ENCODE data around the gene GLYR1. TPM values are rescaled to one million over a fixed set of nuclear protein-coding genes. Genes with fewer than 3 reads are reported as not detected.

The GLYR1 gene
- total RNA-seq, 1 experiment from 2014 or later: 23.4 TPM

GRCh38 chr16:4871071-4871470 is 24.0 kb upstream of the GLYR1 start:
- Histone ChIP-seq H3K9ac (ENCODE audit: low read length) (no peak overlapping the region), H3K4me2 (ENCODE audit: low read depth, low read length, poor library complexity, severe bottlenecking) (no peak overlapping the region), H3K36me3 (ENCODE audit: insufficient read depth, low read length) (peaks cover 31% of the 10 kb centered on the region; the same call in 1 of the 2 replicates), H3K27me3 (ENCODE audit: low read length) (no peaks in the 10 kb centered on the region), H3K4me1 (ENCODE audit: low read length) (no peaks in the 10 kb centered on the region), H4K20me1 (ENCODE audit: insufficient read depth, low read depth, low read length) (0 out of 2 replicates have a peak, but pooled peaks cover 10% of the 10 kb centered on the region), H2AFZ (ENCODE audit: low read length) (no peak overlapping the region), H3K79me2 (ENCODE audit: low read length) (peaks cover 37% of the 10 kb centered on the region), H3K4me3 (ENCODE audit: low read length) (no peak overlapping the region), H3K9me3 (ENCODE audit: low read length) (no peaks in the 10 kb centered on the region), H3K9me2 (replicated peaks; ENCODE audit: insufficient read depth, low read length) (no peaks in the 10 kb centered on the region), H3K27ac (ENCODE audit: low read length) (no peak overlapping the region)
- no peak for DNase-seq

- Histone ChIP-seq H3K36me3 (ENCODE audit: insufficient read depth, low read length) (peaks cover 27% of the 10 kb centered on the region; the same call in 1 of the 2 replicates), H3K4me1 (ENCODE audit: low read length) (no peaks in the 10 kb centered on the region)
These were observed 23.1 kb upstream of the GLYR1 start for GRCh38 chr16:4870138-4870671.

GRCh38 chr16:4869147-4869805 is 22.2 kb upstream of the GLYR1 start:
- H3K27me3 ChIP-seq (ENCODE audit: low read length): no peaks in the 10 kb centered on the region
- no peak for DNase-seq
- H4K20me1 ChIP-seq (ENCODE audit: insufficient read depth, low read depth, low read length): 0 out of 2 replicates have a peak, but pooled peaks cover 10% of the 10 kb centered on the region
- peaks cover 27% of the 10 kb centered on the region; the same call in 1 of the 2 replicates for H3K36me3 ChIP-seq (ENCODE audit: insufficient read depth, low read length)
- H3K4me1 ChIP-seq (ENCODE audit: low read length): peaks cover 2% of the 10 kb centered on the region
- H2AFZ ChIP-seq (ENCODE audit: low read length): no peak overlapping the region
- no peaks in the 10 kb centered on the region for H3K9me3 ChIP-seq (ENCODE audit: low read length)
- no peak overlapping the region for H3K4me3 ChIP-seq (ENCODE audit: low read length)
- H3K4me2 ChIP-seq (ENCODE audit: low read depth, low read length, poor library complexity, severe bottlenecking): no peak overlapping the region
- peaks cover 53% of the 10 kb centered on the region for H3K79me2 ChIP-seq (ENCODE audit: low read length)
- H3K9me2 ChIP-seq (replicated peaks; ENCODE audit: insufficient read depth, low read length): no peaks in the 10 kb centered on the region
- H3K27ac ChIP-seq (ENCODE audit: low read length): no peak overlapping the region
- no peak overlapping the region for H3K9ac ChIP-seq (ENCODE audit: low read length)

More at GRCh38 chr16:4870138-4870671, 23.1 kb upstream of the GLYR1 start:
- no peak overlapping the region for H2AFZ ChIP-seq (ENCODE audit: low read length)
- H3K9me2 ChIP-seq (replicated peaks; ENCODE audit: insufficient read depth, low read length): no peaks in the 10 kb centered on the region
- 0 out of 2 replicates have a peak, but pooled peaks cover 10% of the 10 kb centered on the region for H4K20me1 ChIP-seq (ENCODE audit: insufficient read depth, low read depth, low read length)
- H3K9ac ChIP-seq (ENCODE audit: low read length): no peak overlapping the region
- no peaks in the 10 kb centered on the region for H3K27me3 ChIP-seq (ENCODE audit: low read length)
- no peaks in the 10 kb centered on the region for H3K9me3 ChIP-seq (ENCODE audit: low read length)
- H3K4me3 ChIP-seq (ENCODE audit: low read length): no peak overlapping the region
- no peak overlapping the region for H3K27ac ChIP-seq (ENCODE audit: low read length)
- peaks cover 43% of the 10 kb centered on the region for H3K79me2 ChIP-seq (ENCODE audit: low read length)
- no peak for DNase-seq
- no peak overlapping the region for H3K4me2 ChIP-seq (ENCODE audit: low read depth, low read length, poor library complexity, severe bottlenecking)

GRCh38 chr16:4868535-4868934 is 21.4 kb upstream of the GLYR1 start:
- H3K4me3 ChIP-seq (ENCODE audit: low read length): no peak overlapping the region
- no peaks in the 10 kb centered on the region for H3K27me3 ChIP-seq (ENCODE audit: low read length)
- no peak overlapping the region for H3K9ac ChIP-seq (ENCODE audit: low read length)
- peaks cover 10% of the 10 kb centered on the region; the same call in 1 of the 2 replicates for H4K20me1 ChIP-seq (ENCODE audit: insufficient read depth, low read depth, low read length)
- H3K9me3 ChIP-seq (ENCODE audit: low read length): no peaks in the 10 kb centered on the region
- H3K4me2 ChIP-seq (ENCODE audit: low read depth, low read length, poor library complexity, severe bottlenecking): no peak overlapping the region
- DNase-seq: no peak
- H3K27ac ChIP-seq (ENCODE audit: low read length): no peak overlapping the region
- no peak overlapping the region for H2AFZ ChIP-seq (ENCODE audit: low read length)
- no peaks in the 10 kb centered on the region for H3K9me2 ChIP-seq (replicated peaks; ENCODE audit: insufficient read depth, low read length)
- peaks cover 21% of the 10 kb centered on the region; the same call in 1 of the 2 replicates for H3K36me3 ChIP-seq (ENCODE audit: insufficient read depth, low read length)
- H3K4me1 ChIP-seq (ENCODE audit: low read length): peaks cover 10% of the 10 kb centered on the region
- H3K79me2 ChIP-seq (ENCODE audit: low read length): peaks cover 60% of the 10 kb centered on the region

GRCh38 chr16:4868026-4868425 is 20.9 kb upstream of the GLYR1 start:
- Histone ChIP-seq H3K27me3 (ENCODE audit: low read length) (no peaks in the 10 kb centered on the region), H3K4me2 (ENCODE audit: low read depth, low read length, poor library complexity, severe bottlenecking) (no peak overlapping the region), H3K4me3 (ENCODE audit: low read length) (no peak overlapping the region), H3K79me2 (ENCODE audit: low read length) (peaks cover 65% of the 10 kb centered on the region), H3K9ac (ENCODE audit: low read length) (no peak overlapping the region), H3K9me2 (replicated peaks; ENCODE audit: insufficient read depth, low read length) (no peaks in the 10 kb centered on the region), H3K27ac (ENCODE audit: low read length) (no peak overlapping the region), H2AFZ (ENCODE audit: low read length) (no peak overlapping the region), H3K9me3 (ENCODE audit: low read length) (no peaks in the 10 kb centered on the region), H4K20me1 (ENCODE audit: insufficient read depth, low read depth, low read length) (peaks cover 13% of the 10 kb centered on the region; the same call in 1 of the 2 replicates), H3K36me3 (ENCODE audit: insufficient read depth, low read length) (peaks cover 21% of the 10 kb centered on the region; the same call in 1 of the 2 replicates), H3K4me1 (ENCODE audit: low read length) (peaks cover 15% of the 10 kb centered on the region)
- no peak for DNase-seq

- Histone ChIP-seq H3K79me2 (ENCODE audit: low read length) (peaks cover 75% of the 10 kb centered on the region), H4K20me1 (ENCODE audit: insufficient read depth, low read depth, low read length) (peaks cover 22% of the 10 kb centered on the region; the same call in 1 of the 2 replicates)
These were observed 19.5 kb upstream of the GLYR1 start for GRCh38 chr16:4866586-4866985.

GRCh38 chr16:4865231-4865860 is 18.3 kb upstream of the GLYR1 start:
- H3K79me2 ChIP-seq (ENCODE audit: low read length): peaks cover 84% of the 10 kb centered on the region
- H3K9me2 ChIP-seq (replicated peaks; ENCODE audit: insufficient read depth, low read length): no peaks in the 10 kb centered on the region
- no peaks in the 10 kb centered on the region for H3K9me3 ChIP-seq (ENCODE audit: low read length)
- H3K4me2 ChIP-seq (ENCODE audit: low read depth, low read length, poor library complexity, severe bottlenecking): no peak overlapping the region
- H3K4me1 ChIP-seq (ENCODE audit: low read length): peaks cover 23% of the 10 kb centered on the region
- no peak overlapping the region for H2AFZ ChIP-seq (ENCODE audit: low read length)
- peaks cover 22% of the 10 kb centered on the region; the same call in 1 of the 2 replicates for H4K20me1 ChIP-seq (ENCODE audit: insufficient read depth, low read depth, low read length)
- H3K4me3 ChIP-seq (ENCODE audit: low read length): no peak overlapping the region
- H3K9ac ChIP-seq (ENCODE audit: low read length): no peak overlapping the region
- H3K27me3 ChIP-seq (ENCODE audit: low read length): no peaks in the 10 kb centered on the region
- peaks cover 28% of the 10 kb centered on the region; the same call in 1 of the 2 replicates for H3K36me3 ChIP-seq (ENCODE audit: insufficient read depth, low read length)
- no peak overlapping the region for H3K27ac ChIP-seq (ENCODE audit: low read length)
- DNase-seq: no peak

More at GRCh38 chr16:4866586-4866985, 19.5 kb upstream of the GLYR1 start:
- DNase-seq: no peak
- H3K27ac ChIP-seq (ENCODE audit: low read length): no peak overlapping the region
- no peak overlapping the region for H2AFZ ChIP-seq (ENCODE audit: low read length)
- no peaks in the 10 kb centered on the region for H3K9me3 ChIP-seq (ENCODE audit: low read length)
- H3K9ac ChIP-seq (ENCODE audit: low read length): no peak overlapping the region
- no peaks in the 10 kb centered on the region for H3K27me3 ChIP-seq (ENCODE audit: low read length)
- H3K4me2 ChIP-seq (ENCODE audit: low read depth, low read length, poor library complexity, severe bottlenecking): no peak overlapping the region
- no peaks in the 10 kb centered on the region for H3K9me2 ChIP-seq (replicated peaks; ENCODE audit: insufficient read depth, low read length)
- H3K36me3 ChIP-seq (ENCODE audit: insufficient read depth, low read length): peaks cover 25% of the 10 kb centered on the region; the same call in 1 of the 2 replicates
- H3K4me3 ChIP-seq (ENCODE audit: low read length): no peak overlapping the region
- H3K4me1 ChIP-seq (ENCODE audit: low read length): peaks cover 23% of the 10 kb centered on the region

- Histone ChIP-seq H3K9ac (ENCODE audit: low read length) (no peak overlapping the region), H2AFZ (ENCODE audit: low read length) (no peak overlapping the region), H3K4me3 (ENCODE audit: low read length) (no peak overlapping the region), H3K4me1 (ENCODE audit: low read length) (peaks cover 23% of the 10 kb centered on the region), H3K9me2 (replicated peaks; ENCODE audit: insufficient read depth, low read length) (no peaks in the 10 kb centered on the region), H3K4me2 (ENCODE audit: low read depth, low read length, poor library complexity, severe bottlenecking) (no peak overlapping the region), H3K27me3 (ENCODE audit: low read length) (no peaks in the 10 kb centered on the region), H3K9me3 (ENCODE audit: low read length) (no peaks in the 10 kb centered on the region), H3K36me3 (ENCODE audit: insufficient read depth, low read length) (peaks cover 28% of the 10 kb centered on the region; the same call in 1 of the 2 replicates), H4K20me1 (ENCODE audit: insufficient read depth, low read depth, low read length) (peaks cover 22% of the 10 kb centered on the region; the same call in 1 of the 2 replicates), H3K79me2 (ENCODE audit: low read length) (peaks cover 84% of the 10 kb centered on the region), H3K27ac (ENCODE audit: low read length) (no peak overlapping the region)
- DNase-seq: no peak
These were observed 17.6 kb upstream of the GLYR1 start for GRCh38 chr16:4864728-4865127.
